ENCODE data around the gene PPP1R18.

The PPP1R18 gene

GRCh38 chr6:30685157-30686008, 1.1 kb downstream of the PPP1R18 start:
- peaks cover 42% of the 10 kb centered on the region for H3K4me1 ChIP-seq (ENCODE audit: control insufficient read depth, insufficient read depth, low read length)

GRCh38 chr6:30684386-30685156, 1.9 kb downstream of the PPP1R18 start:
- no peaks in the 10 kb centered on the region for H3K9me3 ChIP-seq (ENCODE audit: control insufficient read depth, insufficient read depth, low read length)
- no peaks in the 10 kb centered on the region; the same call in 1 of the 2 replicates for H3K36me3 ChIP-seq (ENCODE audit: control insufficient read depth, insufficient read depth, low read length)
- no peak overlapping the region for H3K9ac ChIP-seq (ENCODE audit: low read depth, low read length)
- no peak overlapping the region for H3K27ac ChIP-seq (ENCODE audit: low read depth, low read length)
- peaks cover 39% of the 10 kb centered on the region for H3K4me1 ChIP-seq (ENCODE audit: control insufficient read depth, insufficient read depth, low read length)
- H3K27me3 ChIP-seq (ENCODE audit: control insufficient read depth, insufficient read depth, low read length), result no peaks in the 10 kb centered on the region
- peak overlapping the region; percentile 35; the same call in 1 of the 2 replicates for H3K4me3 ChIP-seq (ENCODE audit: low read depth, low read length)

More at GRCh38 chr6:30685157-30686008, 1.1 kb downstream of the PPP1R18 start:
- no peaks in the 10 kb centered on the region for H3K9me3 ChIP-seq (ENCODE audit: control insufficient read depth, insufficient read depth, low read length)
- no peak overlapping the region for H3K27ac ChIP-seq (ENCODE audit: low read depth, low read length)
- H3K36me3 ChIP-seq (ENCODE audit: control insufficient read depth, insufficient read depth, low read length), result no peaks in the 10 kb centered on the region; the same call in 1 of the 2 replicates
- no peaks in the 10 kb centered on the region for H3K27me3 ChIP-seq (ENCODE audit: control insufficient read depth, insufficient read depth, low read length)
- H3K9ac ChIP-seq (ENCODE audit: low read depth, low read length), result no peak overlapping the region
- H3K4me3 ChIP-seq (ENCODE audit: low read depth, low read length), result peak overlapping the region; percentile 92

GRCh38 chr6:30683980-30684338, 2.5 kb downstream of the PPP1R18 start:
- Histone ChIP-seq H3K27ac (ENCODE audit: low read depth, low read length) (no peak overlapping the region), H3K9me3 (ENCODE audit: control insufficient read depth, insufficient read depth, low read length) (no peaks in the 10 kb centered on the region), H3K9ac (ENCODE audit: low read depth, low read length) (no peak overlapping the region), H3K4me1 (ENCODE audit: control insufficient read depth, insufficient read depth, low read length) (peaks cover 39% of the 10 kb centered on the region), H3K4me3 (ENCODE audit: low read depth, low read length) (peak overlapping the region; percentile 27; the same call in 1 of the 2 replicates), H3K27me3 (ENCODE audit: control insufficient read depth, insufficient read depth, low read length) (no peaks in the 10 kb centered on the region), H3K36me3 (ENCODE audit: control insufficient read depth, insufficient read depth, low read length) (no peaks in the 10 kb centered on the region; the same call in 1 of the 2 replicates)

GRCh38 chr6:30683183-30683979, 3.1 kb downstream of the PPP1R18 start:
- Histone ChIP-seq H3K4me3 (ENCODE audit: low read depth, low read length) (peak overlapping the region; percentile 47), H3K36me3 (ENCODE audit: control insufficient read depth, insufficient read depth, low read length) (peaks cover 4% of the 10 kb centered on the region), H3K9me3 (ENCODE audit: control insufficient read depth, insufficient read depth, low read length) (no peaks in the 10 kb centered on the region), H3K9ac (ENCODE audit: low read depth, low read length) (peak overlapping the region; percentile 45), H3K4me1 (ENCODE audit: control insufficient read depth, insufficient read depth, low read length) (peaks cover 39% of the 10 kb centered on the region), H3K27ac (ENCODE audit: low read depth, low read length) (peak overlapping the region; percentile 84), H3K27me3 (ENCODE audit: control insufficient read depth, insufficient read depth, low read length) (no peaks in the 10 kb centered on the region)

- Histone ChIP-seq H3K27me3 (ENCODE audit: control insufficient read depth, insufficient read depth, low read length) (no peaks in the 10 kb centered on the region), H3K27ac (ENCODE audit: low read depth, low read length) (peak overlapping the region; percentile 84), H3K4me1 (ENCODE audit: control insufficient read depth, insufficient read depth, low read length) (peaks cover 35% of the 10 kb centered on the region), H3K9me3 (ENCODE audit: control insufficient read depth, insufficient read depth, low read length) (no peaks in the 10 kb centered on the region), H3K4me3 (ENCODE audit: low read depth, low read length) (peak overlapping the region; percentile 47), H3K36me3 (ENCODE audit: control insufficient read depth, insufficient read depth, low read length) (peaks cover 11% of the 10 kb centered on the region; the same call in 1 of the 2 replicates), H3K9ac (ENCODE audit: low read depth, low read length) (peak overlapping the region; percentile 45)
Measured at GRCh38 chr6:30682143-30683117, 4.0 kb downstream of the PPP1R18 start.

GRCh38 chr6:30681766-30682142, 4.7 kb downstream of the PPP1R18 start:
- Histone ChIP-seq H3K36me3 (ENCODE audit: control insufficient read depth, insufficient read depth, low read length) (peaks cover 17% of the 10 kb centered on the region), H3K9me3 (ENCODE audit: control insufficient read depth, insufficient read depth, low read length) (no peaks in the 10 kb centered on the region), H3K27me3 (ENCODE audit: control insufficient read depth, insufficient read depth, low read length) (no peaks in the 10 kb centered on the region), H3K9ac (ENCODE audit: low read depth, low read length) (no peak overlapping the region), H3K27ac (ENCODE audit: low read depth, low read length) (peak overlapping the region; percentile 84), H3K4me3 (ENCODE audit: low read depth, low read length) (no peak overlapping the region), H3K4me1 (ENCODE audit: control insufficient read depth, insufficient read depth, low read length) (peaks cover 35% of the 10 kb centered on the region)

GRCh38 chr6:30679765-30680535, 6.5 kb downstream of the PPP1R18 start:
- peaks cover 31% of the 10 kb centered on the region for H3K4me1 ChIP-seq (ENCODE audit: control insufficient read depth, insufficient read depth, low read length)
- no peaks in the 10 kb centered on the region for H3K27me3 ChIP-seq (ENCODE audit: control insufficient read depth, insufficient read depth, low read length)
- H3K4me3 ChIP-seq (ENCODE audit: low read depth, low read length), result no peak overlapping the region
- H3K9me3 ChIP-seq (ENCODE audit: control insufficient read depth, insufficient read depth, low read length), result no peaks in the 10 kb centered on the region
- H3K27ac ChIP-seq (ENCODE audit: low read depth, low read length), result peak overlapping the region; percentile 49
- H3K36me3 ChIP-seq (ENCODE audit: control insufficient read depth, insufficient read depth, low read length), result peaks cover 24% of the 10 kb centered on the region
- H3K9ac ChIP-seq (ENCODE audit: low read depth, low read length), result no peak overlapping the region

- H3K27ac ChIP-seq (ENCODE audit: low read depth, low read length), result no peak overlapping the region
- peaks cover 29% of the 10 kb centered on the region for H3K4me1 ChIP-seq (ENCODE audit: control insufficient read depth, insufficient read depth, low read length)
- peak overlapping the region; percentile 50; the same call in 1 of the 2 replicates for H3K4me3 ChIP-seq (ENCODE audit: low read depth, low read length)
- no peak overlapping the region for H3K9ac ChIP-seq (ENCODE audit: low read depth, low read length)
- peaks cover 24% of the 10 kb centered on the region for H3K36me3 ChIP-seq (ENCODE audit: control insufficient read depth, insufficient read depth, low read length)
- no peaks in the 10 kb centered on the region for H3K27me3 ChIP-seq (ENCODE audit: control insufficient read depth, insufficient read depth, low read length)
- H3K9me3 ChIP-seq (ENCODE audit: control insufficient read depth, insufficient read depth, low read length), result no peaks in the 10 kb centered on the region
Measured at GRCh38 chr6:30678964-30679726, 7.3 kb downstream of the PPP1R18 start.

GRCh38 chr6:30676660-30677285, 9.7 kb downstream of the PPP1R18 start:
- Histone ChIP-seq H3K9ac (ENCODE audit: low read depth, low read length) (no peak overlapping the region), H3K27ac (ENCODE audit: low read depth, low read length) (no peak overlapping the region), H3K36me3 (ENCODE audit: control insufficient read depth, insufficient read depth, low read length) (peaks cover 24% of the 10 kb centered on the region), H3K27me3 (ENCODE audit: control insufficient read depth, insufficient read depth, low read length) (no peaks in the 10 kb centered on the region), H3K9me3 (ENCODE audit: control insufficient read depth, insufficient read depth, low read length) (no peaks in the 10 kb centered on the region), H3K4me1 (ENCODE audit: control insufficient read depth, insufficient read depth, low read length) (peaks cover 9% of the 10 kb centered on the region), H3K4me3 (ENCODE audit: low read depth, low read length) (no peak overlapping the region)
